NCI-H345 treated with DMSO at 0.1 percent for 48 hours (cell line): ENCODE measurements around the gene LRRC15.
A peak's percentile ranks its signal among the peaks of the same experiment; 100 is the strongest.

ENCODE experiments used
- DNase-seq: peaks from one replicate; lab custom pipeline; 2025; ENCODE audit not compliant: unreplicated experiment; lab: John Stamatoyannopoulos, UW

LRRC15 gene

GRCh38 chr3:194386066-194386465 lies 16.5 kb upstream of the LRRC15 start:
- DNase-seq = no peak

GRCh38 chr3:194384569-194385001 lies 15.0 kb upstream of the LRRC15 start:
- no peak for DNase-seq

GRCh38 chr3:194384156-194384555 lies 14.6 kb upstream of the LRRC15 start:
- no peak for DNase-seq

GRCh38 chr3:194383276-194383940 lies 13.9 kb upstream of the LRRC15 start:
- no peak for DNase-seq

- no peak for DNase-seq
Measured at GRCh38 chr3:194382892-194383223, 13.3 kb upstream of the LRRC15 start.

GRCh38 chr3:194382196-194382891 lies 12.8 kb upstream of the LRRC15 start:
- DNase-seq = no peak

GRCh38 chr3:194381460-194381875 lies 11.9 kb upstream of the LRRC15 start:
- no peak for DNase-seq

GRCh38 chr3:194380326-194380725 lies 10.8 kb upstream of the LRRC15 start:
- DNase-seq = no peak

- DNase-seq = no peak
Measured at GRCh38 chr3:194379651-194380050, 10.1 kb upstream of the LRRC15 start.

GRCh38 chr3:194379231-194379630 lies 9.7 kb upstream of the LRRC15 start:
- no peak for DNase-seq

GRCh38 chr3:194377708-194378107 lies 8.2 kb upstream of the LRRC15 start:
- DNase-seq = no peak

- no peak for DNase-seq
Measured at GRCh38 chr3:194376241-194376560, 6.7 kb upstream of the LRRC15 start.

- DNase-seq = peak; percentile 27
Measured at GRCh38 chr3:194375473-194376240, 6.1 kb upstream of the LRRC15 start.

- DNase-seq = no peak
Measured at GRCh38 chr3:194374935-194375334, 5.4 kb upstream of the LRRC15 start.

- no peak for DNase-seq
Measured at GRCh38 chr3:194373899-194374298, 4.4 kb upstream of the LRRC15 start.

- DNase-seq = no peak
Measured at GRCh38 chr3:194373028-194373427, 3.5 kb upstream of the LRRC15 start.

- DNase-seq = no peak
Measured at GRCh38 chr3:194370753-194371152, 1.2 kb upstream of the LRRC15 start.

- DNase-seq = no peak
Measured at GRCh38 chr3:194368918-194369317, 625 bp downstream of the LRRC15 start.

- DNase-seq = no peak
Measured at GRCh38 chr3:194367992-194368841, 1.3 kb downstream of the LRRC15 start.

- DNase-seq = no peak
Measured at GRCh38 chr3:194365978-194366490, 3.5 kb downstream of the LRRC15 start.

GRCh38 chr3:194365526-194365925 lies 4.0 kb downstream of the LRRC15 start:
- DNase-seq = no peak
